ENCODE data around the gene ENTPD7. TPM values are rescaled to one million over a fixed set of nuclear protein-coding genes. Genes with fewer than 3 reads are reported as not detected.
"Not testable (repeated sequence)": the region's sequence is repeated elsewhere in the genome, so short reads cannot be mapped to it uniquely, and the experiment has no call there.

ENTPD7 gene, protein sequence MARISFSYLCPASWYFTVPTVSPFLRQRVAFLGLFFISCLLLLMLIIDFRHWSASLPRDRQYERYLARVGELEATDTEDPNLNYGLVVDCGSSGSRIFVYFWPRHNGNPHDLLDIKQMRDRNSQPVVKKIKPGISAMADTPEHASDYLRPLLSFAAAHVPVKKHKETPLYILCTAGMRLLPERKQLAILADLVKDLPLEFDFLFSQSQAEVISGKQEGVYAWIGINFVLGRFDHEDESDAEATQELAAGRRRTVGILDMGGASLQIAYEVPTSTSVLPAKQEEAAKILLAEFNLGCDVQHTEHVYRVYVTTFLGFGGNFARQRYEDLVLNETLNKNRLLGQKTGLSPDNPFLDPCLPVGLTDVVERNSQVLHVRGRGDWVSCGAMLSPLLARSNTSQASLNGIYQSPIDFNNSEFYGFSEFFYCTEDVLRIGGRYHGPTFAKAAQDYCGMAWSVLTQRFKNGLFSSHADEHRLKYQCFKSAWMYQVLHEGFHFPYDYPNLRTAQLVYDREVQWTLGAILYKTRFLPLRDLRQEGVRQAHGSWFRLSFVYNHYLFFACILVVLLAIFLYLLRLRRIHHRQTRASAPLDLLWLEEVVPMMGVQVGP
- total RNA-seq = 4.9 TPM

DNA sequence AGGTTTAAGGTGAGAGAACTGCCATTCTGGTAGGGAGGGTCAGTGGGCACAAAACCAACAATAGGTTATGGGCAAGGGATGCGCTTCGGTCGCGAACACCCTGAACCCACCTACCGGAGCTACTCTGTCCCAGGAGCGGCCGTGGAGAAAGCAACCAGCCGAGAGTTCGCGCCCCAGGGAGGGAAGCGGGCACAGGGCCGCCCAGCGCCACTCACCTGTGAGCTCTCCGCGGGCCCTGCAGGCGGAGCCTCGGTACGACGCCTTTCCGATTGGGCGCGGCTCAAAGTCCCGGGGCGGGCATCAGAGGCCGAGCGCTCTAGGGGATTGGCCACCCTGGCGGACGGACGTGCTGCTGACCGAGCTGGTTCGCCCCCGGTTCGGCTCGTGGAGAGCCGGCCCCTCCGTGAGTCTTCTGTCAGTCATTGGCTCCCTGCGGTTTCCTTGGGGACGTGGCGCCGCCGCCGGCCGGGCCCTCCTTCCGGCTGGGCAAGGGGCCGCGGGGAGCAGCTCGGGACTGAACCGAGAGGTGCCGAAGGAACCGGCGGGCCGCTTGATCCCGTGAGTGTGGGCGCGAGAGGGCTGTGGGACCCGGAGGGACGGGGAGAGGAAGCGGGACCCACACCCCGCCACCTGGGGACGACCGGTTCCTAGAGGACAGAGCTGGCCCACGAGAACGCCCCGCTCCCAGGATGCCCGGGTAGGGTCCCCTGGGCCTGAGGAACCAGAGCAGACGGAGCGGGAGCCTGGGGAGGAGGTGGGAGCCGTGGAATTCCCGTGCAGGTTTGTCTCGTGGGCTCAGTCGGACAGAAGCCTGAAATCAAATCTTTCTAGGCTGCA, at the start of gene ENTPD7:
ENTPD7 (plus strand) TSS at position 479 of the 837 bp plus-strand sequence. CDS start 448 bp downstream, outside the sequence.
- ATAC-seq (peak; percentile 99), DNase-seq (ENCODE audit: low spot score) (peak; percentile 93)
- intact Hi-C loops (cut with DNase I) = no loop called here

DNA sequence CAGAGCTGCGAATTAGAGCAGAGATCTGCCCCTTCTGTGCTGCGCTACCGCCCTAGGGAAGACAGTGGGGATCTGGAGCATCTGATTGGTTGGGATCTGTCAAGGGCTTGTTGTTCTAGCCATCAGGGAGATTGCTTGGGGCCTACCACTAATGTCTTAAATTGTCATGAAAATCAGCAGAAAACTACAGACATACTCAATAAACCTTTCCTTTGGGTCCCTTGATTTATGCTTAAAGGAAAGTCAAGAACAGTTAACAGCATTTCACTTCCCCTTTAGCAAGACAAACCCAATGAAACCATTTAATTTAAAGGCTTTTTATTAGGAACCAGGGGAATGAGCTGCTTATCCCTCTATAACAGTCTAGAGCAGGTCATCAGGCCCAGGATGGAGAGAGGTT, 49.1 kb upstream of the ENTPD7 start:
- no peak for DNase-seq (ENCODE audit: low spot score)
- no peak for ATAC-seq
- intact Hi-C loops (cut with DNase I) = loop anchor here (5.0 kb wide), 1 partner anchor 178 kb away; the partner anchor contains the start of gene GOT1

DNA sequence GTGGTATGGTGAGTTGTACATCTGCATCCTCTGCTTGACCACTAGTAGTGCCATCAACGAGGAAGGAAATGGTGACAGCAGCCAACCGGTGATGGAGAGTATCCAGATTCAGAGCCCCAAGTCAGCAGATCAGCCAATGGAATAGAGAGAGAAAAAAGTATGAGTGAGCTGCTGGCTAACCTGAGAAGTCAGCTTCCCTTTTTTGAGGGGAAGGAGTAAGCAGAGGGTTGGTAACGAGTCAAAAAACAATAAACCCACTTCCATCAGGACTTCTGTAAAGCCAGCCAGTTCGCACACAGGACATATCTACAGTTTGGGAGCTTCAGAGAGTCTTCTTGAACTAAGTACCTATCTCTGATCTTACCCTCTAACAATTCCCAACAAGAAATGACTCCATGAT, 48.0 kb upstream of the ENTPD7 start:
- DNase-seq (ENCODE audit: low spot score) (no peak), ATAC-seq (no peak)
- intact Hi-C loops (cut with DNase I) = loop anchor here (5.0 kb wide), 1 partner anchor 179 kb away; the partner anchor contains the start of gene GOT1

DNA sequence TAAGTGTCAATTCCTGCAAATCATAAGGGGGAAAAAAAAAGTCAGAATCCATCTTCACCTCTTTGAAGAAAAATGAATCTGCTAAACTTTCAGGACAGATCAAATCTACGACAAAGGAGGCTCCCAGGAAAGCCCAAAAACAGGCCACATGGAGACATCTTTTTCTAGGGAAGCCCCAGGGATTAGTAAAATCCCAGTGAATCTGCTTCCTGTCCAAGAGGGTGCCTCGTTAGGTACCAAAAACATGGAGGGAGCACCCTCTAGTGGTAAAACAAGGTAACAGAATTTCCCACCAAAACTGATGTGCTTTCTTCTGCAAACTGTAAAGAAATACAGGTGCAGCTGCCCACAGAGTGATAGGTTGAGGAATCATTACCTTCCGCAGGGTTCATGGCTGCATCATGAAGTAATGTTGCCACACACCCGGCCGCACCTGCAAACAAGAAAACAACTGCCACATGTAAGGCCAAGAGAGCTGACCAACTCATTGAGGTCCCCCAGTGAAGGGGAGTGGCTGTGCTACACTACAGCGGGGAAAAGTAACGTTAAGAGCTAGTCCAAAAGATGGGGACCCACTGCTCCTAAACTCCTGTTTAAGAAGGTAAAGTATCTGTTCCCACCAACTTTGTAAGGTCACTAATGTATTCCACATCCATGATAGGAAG, 47.0 kb upstream of the ENTPD7 start:
- peak; percentile 70 for ATAC-seq
- intact Hi-C loops (cut with DNase I) = loop anchor here (5.0 kb wide), 1 partner anchor 180 kb away; the partner anchor contains the start of gene GOT1
- no peak for DNase-seq (ENCODE audit: low spot score)

DNA sequence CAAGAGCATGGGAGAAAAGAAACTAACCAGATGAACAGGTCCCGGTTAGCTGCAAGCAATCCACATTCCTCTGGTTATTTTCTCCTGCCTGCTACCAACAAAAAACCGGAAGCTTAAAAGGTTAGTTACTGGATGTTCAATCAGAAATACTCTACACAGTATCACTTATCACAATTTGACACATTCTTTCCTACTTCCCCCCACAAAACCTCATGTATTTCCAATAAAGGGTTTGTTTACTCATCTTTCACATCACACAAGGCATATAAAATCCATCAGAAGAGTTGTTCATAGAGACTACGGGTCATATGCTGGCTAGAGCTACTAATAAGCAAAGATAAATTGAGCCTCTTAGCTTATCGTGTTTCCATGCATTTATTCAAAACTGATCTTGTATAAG, 43.9 kb upstream of the ENTPD7 start:
- DNase-seq (ENCODE audit: low spot score) (no peak), ATAC-seq (no peak)
- intact Hi-C loops (cut with DNase I) = loop anchor here (5.0 kb wide), 1 partner anchor 427 kb away; no protein-coding TSS in a partner anchor

DNA sequence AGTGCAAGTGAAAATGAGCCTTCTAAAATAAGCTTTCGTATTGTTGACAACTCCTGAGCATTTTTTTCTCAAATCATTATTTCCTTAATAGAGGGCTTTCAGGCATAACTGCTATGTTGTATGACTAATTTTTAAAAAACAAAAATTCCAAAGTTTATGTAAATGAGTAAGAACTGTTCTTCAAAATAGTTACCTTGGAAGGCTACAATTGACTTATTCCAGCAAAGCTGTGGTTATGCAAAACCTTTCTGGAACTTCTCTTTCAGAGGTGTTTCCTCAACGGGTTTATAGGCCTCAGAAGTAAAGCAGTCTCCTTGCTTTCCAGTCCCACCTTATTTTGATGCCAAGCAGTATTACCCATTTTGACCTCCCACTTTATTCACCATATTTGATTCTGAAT, 41.6 kb upstream of the ENTPD7 start:
- ATAC-seq (no peak), DNase-seq (ENCODE audit: low spot score) (no peak)
- intact Hi-C loops (cut with DNase I) = loop anchor here (5.0 kb wide), 1 partner anchor 425 kb away; no protein-coding TSS in a partner anchor

DNA sequence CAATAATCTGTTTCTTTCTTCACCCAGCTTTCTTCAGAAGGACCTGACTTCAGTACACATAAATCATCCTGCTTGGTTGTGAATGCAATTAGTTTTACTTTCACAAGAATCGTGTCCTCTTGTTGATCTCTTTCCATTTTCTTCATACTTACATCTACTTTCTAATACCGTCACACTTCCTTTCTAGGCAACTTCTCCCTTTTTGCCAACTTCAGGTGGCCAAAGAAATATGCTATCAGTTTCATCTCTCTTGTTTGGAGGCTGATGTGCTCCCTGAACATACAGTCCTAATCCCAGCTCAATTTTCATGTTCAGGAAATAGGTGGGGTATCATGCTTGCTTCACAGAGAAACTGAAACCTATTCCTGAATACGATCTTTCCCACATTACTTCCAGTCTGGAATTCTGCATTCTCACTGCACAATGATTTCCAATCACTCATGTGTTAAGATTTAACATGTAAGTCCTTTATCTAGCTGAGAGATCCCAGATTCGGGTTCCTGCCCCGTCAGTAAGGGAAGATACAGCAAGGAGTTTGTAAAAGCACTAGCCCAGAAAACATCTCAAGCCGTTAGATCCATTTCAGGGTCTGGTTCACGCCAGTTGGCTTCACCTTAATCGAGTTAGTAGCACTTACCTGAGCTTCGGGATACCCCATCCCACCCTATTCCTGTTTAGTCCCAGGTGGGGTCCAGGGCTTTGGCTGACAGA, 40.1 kb upstream of the ENTPD7 start:
- ATAC-seq (no peak), DNase-seq (ENCODE audit: low spot score) (no peak)
- intact Hi-C loops (cut with DNase I) = loop anchor here (5.0 kb wide), 1 partner anchor 423 kb away; no protein-coding TSS in a partner anchor

DNA sequence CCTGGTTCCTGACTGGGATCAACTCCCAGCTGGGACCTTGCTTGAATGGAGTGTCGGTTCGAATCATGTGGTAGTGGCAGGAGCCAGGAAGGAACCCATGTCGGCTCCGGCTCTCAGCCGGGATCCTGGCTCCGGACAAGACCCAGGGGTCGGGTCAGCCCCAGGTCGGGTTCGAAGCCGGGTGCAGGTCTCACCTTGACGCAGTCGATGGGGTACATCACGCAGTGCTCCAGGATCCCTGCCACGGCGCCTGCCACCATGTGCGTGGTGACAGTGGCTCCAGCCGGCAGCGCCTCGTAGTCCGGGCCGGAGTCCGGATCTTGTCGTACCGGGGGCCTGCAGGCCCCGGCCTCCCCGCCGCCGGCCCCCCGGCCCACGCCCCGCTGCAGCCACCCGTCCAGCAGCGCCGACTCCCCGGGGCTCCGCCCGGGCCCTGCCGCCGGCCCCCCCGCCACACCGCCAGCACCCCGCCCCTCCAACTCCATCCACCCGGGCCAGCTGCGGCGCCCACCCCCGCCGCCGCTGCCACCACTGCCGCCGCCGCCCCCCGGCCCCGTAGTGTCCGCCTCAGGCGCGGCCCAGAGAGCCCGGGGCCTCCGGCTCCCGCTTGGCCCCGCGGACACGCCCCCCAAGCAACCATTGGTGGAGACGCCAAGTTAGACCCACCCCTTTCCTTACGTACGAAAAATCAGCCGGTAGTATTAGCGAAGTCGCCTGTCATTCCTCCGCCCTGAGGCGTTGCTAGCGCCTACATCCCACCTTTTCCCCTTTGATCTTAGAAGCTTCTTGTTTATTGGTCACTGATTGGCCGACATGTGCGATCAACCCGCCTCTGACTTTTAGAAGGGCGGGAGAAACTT, 39.2 kb upstream of the ENTPD7 start, which contains the start of gene SLC25A28:
SLC25A28 (minus strand) TSS at position 589 of the 860 bp plus-strand sequence; CDS start at position 485, 104 bp downstream.
- intact Hi-C loops (cut with DNase I) = loop anchor here (5.0 kb wide), 1 partner anchor 422 kb away; no protein-coding TSS in a partner anchor

DNA sequence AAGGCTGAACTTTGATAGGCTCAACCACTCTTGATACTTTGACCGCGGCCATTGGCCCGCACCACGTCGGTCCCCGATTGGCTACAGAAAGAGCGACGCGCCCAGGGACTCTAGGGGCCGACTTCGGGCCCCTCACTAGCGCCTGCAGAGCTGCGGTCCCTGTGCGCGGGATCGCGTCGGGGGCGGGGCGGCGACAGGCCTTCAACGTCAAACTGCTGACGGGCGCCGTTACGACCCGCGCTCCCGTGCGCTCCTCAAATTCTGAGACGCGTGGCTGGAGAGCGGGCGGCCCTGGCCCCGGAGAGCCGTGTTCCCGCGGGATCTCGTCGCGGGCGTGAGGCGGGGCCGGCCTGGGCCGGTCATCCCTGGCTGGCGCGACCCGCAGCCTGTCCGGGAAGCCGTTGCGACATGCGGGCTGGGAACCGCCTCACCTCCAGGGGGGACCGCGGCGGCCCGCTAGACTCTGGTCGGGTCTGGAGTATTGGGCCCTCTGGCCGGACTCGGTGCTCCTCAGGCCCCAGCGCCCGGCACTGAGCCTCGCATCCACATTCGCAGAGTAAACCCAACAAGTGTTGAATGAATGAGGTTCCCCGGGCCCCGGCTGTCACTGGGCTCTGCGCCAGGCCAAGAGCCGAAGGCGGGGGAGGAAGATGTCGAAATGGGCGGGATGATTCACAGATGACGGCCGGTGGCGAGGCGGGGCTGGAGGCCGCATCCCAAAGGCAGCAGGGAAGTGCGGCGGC, 38.4 kb upstream of the ENTPD7 start:
- peak; percentile 96 for DNase-seq (ENCODE audit: low spot score)
- intact Hi-C loops (cut with DNase I) = no loop called here
- peak; percentile 95 for ATAC-seq

More for the DNA sequence above, 39.2 kb upstream of the ENTPD7 start, which contains the start of gene SLC25A28:
- ATAC-seq = peak; percentile 93
- peak; percentile 96 for DNase-seq (ENCODE audit: low spot score)

DNA sequence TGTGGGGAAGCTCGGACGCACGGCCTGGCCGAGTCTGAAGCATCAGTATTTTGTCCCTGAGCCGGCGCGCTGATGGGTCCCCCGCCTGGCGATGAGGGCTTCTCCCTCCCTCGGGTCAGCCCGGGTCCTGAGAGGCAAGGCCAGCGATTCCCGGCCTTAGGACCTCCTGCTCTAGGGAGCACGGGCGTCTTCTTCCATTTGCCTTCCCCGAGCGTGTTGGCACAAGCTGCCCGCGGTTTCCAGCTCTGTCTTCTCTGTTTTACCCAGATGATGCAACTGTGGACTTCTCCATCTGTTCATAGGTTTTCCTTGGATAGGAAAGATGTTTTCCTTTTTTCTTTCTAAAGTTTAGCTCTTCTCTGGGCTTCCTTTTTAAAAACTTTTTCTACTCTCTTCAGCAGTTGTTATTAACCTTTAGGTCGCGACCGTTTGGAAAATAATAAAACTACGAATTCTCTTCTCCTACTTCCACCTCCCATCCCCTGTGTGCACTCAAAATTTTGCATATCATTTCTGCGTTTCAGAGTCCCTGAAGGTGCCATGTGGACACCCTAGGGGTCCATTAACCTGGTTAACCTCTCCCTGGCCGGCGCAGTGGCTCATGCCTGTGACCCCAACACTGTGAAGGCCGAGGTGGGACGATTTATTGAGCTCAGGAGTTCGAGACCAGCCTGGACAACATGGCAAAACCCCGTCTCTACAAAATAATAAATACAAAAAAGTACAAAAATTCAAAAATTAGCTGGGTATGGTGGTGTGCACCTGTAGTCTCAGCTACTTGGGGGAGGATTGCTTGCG, 37.7 kb upstream of the ENTPD7 start:
- DNase-seq (ENCODE audit: low spot score) = no peak
- ATAC-seq = peak; percentile 52
- intact Hi-C loops (cut with DNase I) = no loop called here

DNA sequence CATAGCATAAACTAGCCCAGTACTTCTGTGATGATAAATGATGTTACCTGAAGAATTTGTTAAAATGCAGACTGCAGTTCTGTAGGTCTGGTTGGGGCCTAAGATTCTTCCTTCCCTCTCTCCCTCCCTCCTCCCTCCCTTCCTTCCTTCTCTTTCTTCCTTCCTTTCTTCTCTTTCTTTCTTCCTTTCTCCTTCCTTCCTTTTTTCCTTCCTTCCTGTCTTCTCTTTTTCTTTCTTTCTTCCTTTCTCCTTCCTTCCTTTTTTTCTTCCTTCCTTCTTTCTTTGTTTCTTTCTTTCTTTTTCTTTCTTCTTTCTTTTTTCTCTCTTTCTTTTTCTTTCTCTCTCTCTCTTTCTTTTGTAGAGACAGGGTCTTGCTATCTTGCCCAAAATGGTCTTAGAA, 35.4 kb upstream of the ENTPD7 start:
- no peak for DNase-seq (ENCODE audit: low spot score)
- intact Hi-C loops (cut with DNase I) = no loop called here
- no peak for ATAC-seq

DNA sequence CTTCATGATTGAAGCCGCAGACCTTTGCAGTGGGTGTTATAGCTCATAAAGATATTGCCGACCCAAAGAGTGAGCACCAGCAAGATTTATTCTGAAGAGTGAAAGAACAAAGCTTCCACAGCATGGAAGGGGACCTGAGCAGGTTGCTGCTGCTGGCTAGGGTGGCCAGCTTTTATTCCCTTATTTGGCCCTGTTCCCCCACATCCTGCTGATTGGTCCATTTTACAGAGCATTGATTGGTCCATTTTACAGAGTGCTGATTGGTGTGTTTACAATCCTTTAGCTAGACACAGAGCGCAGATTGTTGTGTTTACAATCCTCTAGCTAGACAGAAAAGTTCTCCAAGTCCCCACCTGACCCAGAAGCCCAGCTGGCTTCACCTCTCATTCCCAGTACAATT, 34.2 kb upstream of the ENTPD7 start:
- ATAC-seq; intact Hi-C loops (cut with DNase I); DNase-seq (ENCODE audit: low spot score): not testable (repeated sequence)

DNA sequence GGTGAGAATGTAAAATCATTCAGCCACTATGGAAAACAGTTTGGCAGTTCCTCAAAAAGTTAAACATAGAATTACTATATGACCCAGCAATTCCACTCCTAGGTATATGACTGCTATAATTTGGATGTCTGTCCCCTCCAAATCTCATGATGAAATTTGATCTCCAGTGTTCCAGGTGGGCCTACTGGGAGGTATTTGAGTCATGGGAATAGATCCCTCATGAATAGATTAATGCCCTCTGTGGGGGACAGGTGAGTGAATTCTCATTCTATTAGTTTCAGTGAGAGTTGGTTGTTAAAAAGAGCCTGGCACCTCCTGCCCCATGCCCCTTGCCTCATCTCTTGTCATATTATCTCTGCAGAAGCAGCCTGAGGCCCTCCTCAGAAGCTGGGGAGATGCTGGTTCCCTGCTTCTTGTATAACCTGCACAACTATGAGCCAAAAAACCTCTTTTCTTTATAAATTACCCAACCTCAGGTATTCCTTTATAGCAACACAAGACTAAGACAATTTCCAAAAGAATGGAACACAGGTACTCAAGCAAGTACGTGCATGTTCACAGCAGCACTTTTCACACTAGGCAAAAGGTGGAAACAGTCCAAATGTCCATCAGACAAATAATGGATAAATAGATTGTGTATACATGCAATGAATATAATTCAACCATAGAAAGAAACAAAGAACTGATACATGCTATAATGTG, 30.2 kb upstream of the ENTPD7 start:
- intact Hi-C loops (cut with DNase I) = no loop called here

DNA sequence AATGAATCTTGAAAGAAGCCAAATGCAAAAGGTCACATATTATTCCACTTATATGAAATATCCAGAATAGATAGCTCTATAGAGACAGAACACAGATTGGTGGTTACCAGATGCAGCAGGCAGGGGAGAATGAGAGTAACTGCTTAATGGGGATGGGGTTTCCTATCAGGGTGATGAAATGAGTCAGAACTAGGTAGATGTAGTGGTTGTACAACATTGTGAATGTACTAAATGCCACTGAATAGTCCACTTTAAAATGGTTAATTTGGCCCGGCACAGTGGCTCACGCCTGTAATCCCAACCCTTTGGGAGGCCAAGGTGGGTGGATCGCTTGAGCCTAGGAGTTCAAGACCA, 29.7 kb upstream of the ENTPD7 start:
- intact Hi-C loops (cut with DNase I) = no loop called here

More for the DNA sequence above, 30.2 kb upstream of the ENTPD7 start:
- ATAC-seq (no peak), DNase-seq (ENCODE audit: low spot score) (no peak)

DNA sequence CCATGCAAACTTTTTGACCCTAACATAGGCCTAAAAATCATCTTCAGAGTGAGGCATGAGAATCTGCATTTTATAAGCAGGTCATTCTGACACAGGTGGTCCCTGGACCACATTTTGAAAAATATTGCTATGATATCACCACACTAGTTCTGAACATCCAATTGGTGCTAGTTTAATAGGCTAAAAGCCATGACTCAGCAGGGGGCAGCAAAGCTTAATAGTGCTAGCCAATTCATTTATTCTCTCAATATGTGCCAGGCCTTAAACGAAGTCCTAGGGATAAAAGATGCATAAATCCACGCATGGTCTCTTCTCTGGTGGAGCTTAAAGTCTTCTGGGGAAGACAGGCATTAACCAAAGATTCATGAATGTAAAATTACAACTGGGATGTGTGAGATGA, 28.9 kb upstream of the ENTPD7 start:
- intact Hi-C loops (cut with DNase I) = no loop called here
- ATAC-seq (no peak), DNase-seq (ENCODE audit: low spot score) (no peak)

More for the DNA sequence above, 29.7 kb upstream of the ENTPD7 start:
- no peak for ATAC-seq
- no peak for DNase-seq (ENCODE audit: low spot score)
